Tibial nerve (tissue), 3 donors: ENCODE measurements around the gene HOXC4.

Experiments
- POLR2A ChIP-seq, 2 donors: fragments of 450-650 bp; IDR thresholded peaks; one replicate each; pipeline ENCODE4 v1.6.1; 2017; ENCODE audit warnings: antibody characterized with exemption in 2 of 2, mild to moderate bottlenecking in 2 of 2, moderate library complexity in 2 of 2
- TF ChIP-seq, protein P1 (sequence below), 5 experiments: fragments of 200-600 bp in 3 of 5; fragments of 450-650 bp in 2 of 5; sonication (generic) in 3 of 5; IDR thresholded peaks; one replicate each; pipeline ENCODE4 v1.5.1; 2016 to 2019; ENCODE audit warnings: antibody characterized with exemption in 5 of 5, mild to moderate bottlenecking in 3 of 5, moderate library complexity in 2 of 5

DNA sequence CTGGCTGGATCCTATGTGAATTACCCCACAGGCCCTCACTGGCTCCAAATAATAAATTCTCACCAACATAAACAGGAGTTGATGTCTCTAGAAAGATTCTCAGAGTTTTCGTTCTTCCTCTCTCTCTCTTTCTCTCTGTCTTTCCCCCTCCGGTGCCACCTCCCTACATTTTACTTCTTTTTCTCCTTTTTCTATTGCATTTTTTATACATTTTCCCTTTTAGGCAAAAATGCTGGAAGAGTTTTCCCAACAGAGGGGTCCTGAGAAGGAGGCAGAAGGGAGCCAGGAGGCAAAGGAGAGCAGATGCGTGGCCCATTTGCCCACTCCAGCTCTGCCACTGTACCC, 26.2 kb upstream of the HOXC4 start:
- TF ChIP-seq, protein P1, sequence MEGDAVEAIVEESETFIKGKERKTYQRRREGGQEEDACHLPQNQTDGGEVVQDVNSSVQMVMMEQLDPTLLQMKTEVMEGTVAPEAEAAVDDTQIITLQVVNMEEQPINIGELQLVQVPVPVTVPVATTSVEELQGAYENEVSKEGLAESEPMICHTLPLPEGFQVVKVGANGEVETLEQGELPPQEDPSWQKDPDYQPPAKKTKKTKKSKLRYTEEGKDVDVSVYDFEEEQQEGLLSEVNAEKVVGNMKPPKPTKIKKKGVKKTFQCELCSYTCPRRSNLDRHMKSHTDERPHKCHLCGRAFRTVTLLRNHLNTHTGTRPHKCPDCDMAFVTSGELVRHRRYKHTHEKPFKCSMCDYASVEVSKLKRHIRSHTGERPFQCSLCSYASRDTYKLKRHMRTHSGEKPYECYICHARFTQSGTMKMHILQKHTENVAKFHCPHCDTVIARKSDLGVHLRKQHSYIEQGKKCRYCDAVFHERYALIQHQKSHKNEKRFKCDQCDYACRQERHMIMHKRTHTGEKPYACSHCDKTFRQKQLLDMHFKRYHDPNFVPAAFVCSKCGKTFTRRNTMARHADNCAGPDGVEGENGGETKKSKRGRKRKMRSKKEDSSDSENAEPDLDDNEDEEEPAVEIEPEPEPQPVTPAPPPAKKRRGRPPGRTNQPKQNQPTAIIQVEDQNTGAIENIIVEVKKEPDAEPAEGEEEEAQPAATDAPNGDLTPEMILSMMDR (IDR thresholded peaks at IDR 0.05) = no peak
- no peak for TF ChIP-seq POLR2A (IDR thresholded peaks at IDR 0.05)
